Sigmoid colon (tissue), 3 donors: Measurements from ENCODE around the gene DCDC1.

Experiments used
- CTCF ChIP-seq, 4 experiments: fragments of 450-650 bp in 3 of 4; fragments of 200-600 bp in 1 of 4; IDR thresholded peaks; one replicate each; pipeline ENCODE4 v1.5.1; 2016 to 2019; ENCODE audit warnings: antibody characterized with exemption in 4 of 4, mild to moderate bottlenecking in 3 of 4, moderate library complexity in 2 of 4
- POLR2A ChIP-seq, 2 donors: fragments of 450-650 bp; IDR thresholded peaks; one replicate each; pipeline ENCODE4 v1.6.1; 2016; ENCODE audit warnings: antibody characterized with exemption in 2 of 2, mild to moderate bottlenecking in 2 of 2, moderate library complexity in 2 of 2

- TF ChIP-seq CTCF (IDR thresholded peaks at IDR 0.05), result no peak
- TF ChIP-seq POLR2A (IDR thresholded peaks at IDR 0.05), result no peak
Observed at GRCh38 chr11:31254415-31254814, 115.1 kb downstream of the DCDC1 start.
